ENCODE measurements around the gene MON2.

The MON2 gene

DNA sequence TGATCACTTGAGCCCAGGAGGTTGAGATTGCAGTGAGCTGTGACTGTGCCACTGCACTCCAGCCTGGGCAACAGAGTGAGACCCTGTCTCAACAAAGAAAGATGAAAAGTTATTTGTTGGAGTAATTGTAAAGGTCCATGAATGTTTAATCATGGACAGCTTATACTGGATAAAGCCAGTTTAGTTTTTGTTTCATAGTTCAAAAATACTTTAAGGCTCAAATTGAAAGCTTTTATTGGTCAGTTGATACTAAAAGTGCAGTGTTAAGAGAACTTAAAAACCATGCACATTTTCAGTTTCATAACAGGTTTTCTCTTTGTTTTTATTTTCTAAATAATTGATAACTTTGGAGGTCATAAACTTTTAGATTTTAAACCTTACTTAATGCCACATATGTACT is 108.4 kb downstream of the MON2 start:
- no peaks in the 10 kb centered on the region for H3K9me3 ChIP-seq (ENCODE audit: control insufficient read depth, insufficient read depth, low read length)
- no peak overlapping the region for H3K9ac ChIP-seq (ENCODE audit: low read depth, low read length)
- H3K36me3 ChIP-seq (ENCODE audit: control insufficient read depth, insufficient read depth, low read length) = no peaks in the 10 kb centered on the region
- no peaks in the 10 kb centered on the region for H3K4me1 ChIP-seq (ENCODE audit: control insufficient read depth, insufficient read depth, low read length)
- no peak overlapping the region for H3K4me3 ChIP-seq (ENCODE audit: low read depth, low read length)
- no peaks in the 10 kb centered on the region for H3K27me3 ChIP-seq (ENCODE audit: control insufficient read depth, insufficient read depth, low read length)

DNA sequence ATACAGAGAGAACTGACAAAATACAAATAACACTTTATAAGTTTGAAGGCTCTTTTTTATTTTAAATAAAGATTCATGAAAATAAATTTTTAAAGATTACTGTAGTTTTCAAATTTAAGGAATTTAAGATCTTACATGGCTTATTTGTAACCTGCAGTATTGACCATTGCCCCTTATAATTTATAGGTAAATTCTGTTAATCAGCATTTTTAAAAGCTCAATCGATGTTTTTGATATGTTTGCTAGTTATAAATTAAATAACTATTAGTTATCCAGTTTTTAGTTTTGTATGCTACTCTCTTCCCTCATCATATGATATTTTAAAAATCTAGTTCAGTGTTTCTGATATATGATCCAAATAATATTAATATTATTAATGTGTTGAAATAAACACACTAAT is 109.9 kb downstream of the MON2 start:
- H3K4me1 ChIP-seq (ENCODE audit: control insufficient read depth, insufficient read depth, low read length) = no peaks in the 10 kb centered on the region
- H3K9ac ChIP-seq (ENCODE audit: low read depth, low read length) = no peak overlapping the region
- H3K27me3 ChIP-seq (ENCODE audit: control insufficient read depth, insufficient read depth, low read length) = no peaks in the 10 kb centered on the region

DNA sequence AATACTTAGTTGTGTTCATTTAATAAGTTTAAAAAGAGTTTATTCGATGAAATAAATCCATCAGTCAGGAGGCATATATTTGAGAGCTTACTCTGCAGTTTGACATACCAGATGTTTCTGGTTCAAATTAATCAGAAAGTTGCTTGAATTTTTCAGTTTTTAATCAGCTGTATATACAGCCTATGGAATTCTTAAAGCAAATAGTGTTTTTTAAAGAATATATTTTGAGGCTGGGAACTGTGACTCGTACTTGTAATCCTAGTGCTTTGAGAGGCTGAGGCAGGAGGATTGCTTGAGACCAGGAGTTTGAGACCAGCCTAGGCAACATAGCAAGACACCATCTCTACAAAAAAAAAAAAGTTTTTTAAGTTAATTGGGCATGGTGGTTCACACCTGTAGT is 112.1 kb downstream of the MON2 start:
- Histone ChIP-seq H3K4me1 (ENCODE audit: control insufficient read depth, insufficient read depth, low read length) (no peaks in the 10 kb centered on the region), H3K9me3 (ENCODE audit: control insufficient read depth, insufficient read depth, low read length) (no peaks in the 10 kb centered on the region), H3K9ac (ENCODE audit: low read depth, low read length) (no peak overlapping the region), H3K27me3 (ENCODE audit: control insufficient read depth, insufficient read depth, low read length) (no peaks in the 10 kb centered on the region), H3K36me3 (ENCODE audit: control insufficient read depth, insufficient read depth, low read length) (no peaks in the 10 kb centered on the region), H3K4me3 (ENCODE audit: low read depth, low read length) (no peak overlapping the region)

More for the DNA sequence above, 109.9 kb downstream of the MON2 start:
- Histone ChIP-seq H3K9me3 (ENCODE audit: control insufficient read depth, insufficient read depth, low read length) (no peaks in the 10 kb centered on the region), H3K4me3 (ENCODE audit: low read depth, low read length) (no peak overlapping the region), H3K36me3 (ENCODE audit: control insufficient read depth, insufficient read depth, low read length) (no peaks in the 10 kb centered on the region)

GRCh38 chr12:62581288-62582064 is 114.8 kb downstream of the MON2 start:
- Histone ChIP-seq H3K27me3 (ENCODE audit: control insufficient read depth, insufficient read depth, low read length) (no peaks in the 10 kb centered on the region), H3K9me3 (ENCODE audit: control insufficient read depth, insufficient read depth, low read length) (no peaks in the 10 kb centered on the region), H3K4me3 (ENCODE audit: low read depth, low read length) (no peak overlapping the region), H3K4me1 (ENCODE audit: control insufficient read depth, insufficient read depth, low read length) (no peaks in the 10 kb centered on the region), H3K9ac (ENCODE audit: low read depth, low read length) (no peak overlapping the region), H3K36me3 (ENCODE audit: control insufficient read depth, insufficient read depth, low read length) (no peaks in the 10 kb centered on the region)

DNA sequence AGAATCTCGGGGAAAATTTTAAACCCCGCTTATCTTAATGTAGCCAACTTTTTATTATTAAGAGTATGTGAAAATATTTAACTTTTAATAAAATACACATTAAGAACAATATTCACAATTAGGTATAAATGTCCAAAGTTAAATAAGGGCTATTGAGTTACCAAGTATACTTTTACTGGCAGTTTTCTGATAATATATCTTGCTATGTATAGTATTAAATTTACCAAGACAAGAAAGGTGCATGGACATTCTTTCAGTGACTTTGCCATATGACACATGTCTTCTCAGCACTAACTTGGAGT is 115.4 kb downstream of the MON2 start:
- Histone ChIP-seq H3K27me3 (ENCODE audit: control insufficient read depth, insufficient read depth, low read length) (no peaks in the 10 kb centered on the region), H3K4me3 (ENCODE audit: low read depth, low read length) (no peak overlapping the region), H3K4me1 (ENCODE audit: control insufficient read depth, insufficient read depth, low read length) (no peaks in the 10 kb centered on the region), H3K9ac (ENCODE audit: low read depth, low read length) (no peak overlapping the region), H3K36me3 (ENCODE audit: control insufficient read depth, insufficient read depth, low read length) (no peaks in the 10 kb centered on the region), H3K9me3 (ENCODE audit: control insufficient read depth, insufficient read depth, low read length) (no peaks in the 10 kb centered on the region)

GRCh38 chr12:62584619-62585018 is 118.0 kb downstream of the MON2 start:
- peaks cover 3% of the 10 kb centered on the region for H3K4me1 ChIP-seq (ENCODE audit: control insufficient read depth, insufficient read depth, low read length)
- no peaks in the 10 kb centered on the region for H3K27me3 ChIP-seq (ENCODE audit: control insufficient read depth, insufficient read depth, low read length)
- H3K9me3 ChIP-seq (ENCODE audit: control insufficient read depth, insufficient read depth, low read length) = no peaks in the 10 kb centered on the region
- no peak overlapping the region for H3K9ac ChIP-seq (ENCODE audit: low read depth, low read length)
- no peak overlapping the region for H3K4me3 ChIP-seq (ENCODE audit: low read depth, low read length)
- H3K36me3 ChIP-seq (ENCODE audit: control insufficient read depth, insufficient read depth, low read length) = no peaks in the 10 kb centered on the region

DNA sequence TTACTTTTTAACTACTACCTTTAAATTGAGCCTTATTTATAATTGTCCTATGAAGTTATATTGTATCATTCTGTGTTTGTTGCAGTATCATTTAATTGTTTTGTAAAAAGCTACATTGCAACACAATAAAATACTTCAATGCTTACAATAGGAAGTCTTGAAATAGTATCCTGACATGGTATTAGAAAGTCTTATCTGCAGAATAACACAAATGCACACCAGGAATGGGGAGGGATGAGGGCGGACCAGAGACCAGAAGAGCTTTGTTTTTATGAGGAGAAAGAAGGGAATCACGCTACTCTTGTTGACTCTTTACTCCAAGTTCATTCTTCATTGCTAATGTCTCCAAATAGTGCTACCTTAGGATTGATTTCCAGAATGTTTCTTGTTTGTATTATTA is 120.2 kb downstream of the MON2 start:
- Histone ChIP-seq H3K36me3 (ENCODE audit: control insufficient read depth, insufficient read depth, low read length) (no peaks in the 10 kb centered on the region), H3K9ac (ENCODE audit: low read depth, low read length) (no peak overlapping the region)

GRCh38 chr12:62588916-62589315 is 122.3 kb downstream of the MON2 start:
- Histone ChIP-seq H3K4me3 (ENCODE audit: low read depth, low read length) (no peak overlapping the region), H3K36me3 (ENCODE audit: control insufficient read depth, insufficient read depth, low read length) (no peaks in the 10 kb centered on the region), H3K9ac (ENCODE audit: low read depth, low read length) (no peak overlapping the region), H3K4me1 (ENCODE audit: control insufficient read depth, insufficient read depth, low read length) (peaks cover 3% of the 10 kb centered on the region), H3K9me3 (ENCODE audit: control insufficient read depth, insufficient read depth, low read length) (no peaks in the 10 kb centered on the region), H3K27me3 (ENCODE audit: control insufficient read depth, insufficient read depth, low read length) (no peaks in the 10 kb centered on the region)

More for the DNA sequence above, 120.2 kb downstream of the MON2 start:
- no peaks in the 10 kb centered on the region for H3K27me3 ChIP-seq (ENCODE audit: control insufficient read depth, insufficient read depth, low read length)
- H3K9me3 ChIP-seq (ENCODE audit: control insufficient read depth, insufficient read depth, low read length) = no peaks in the 10 kb centered on the region
- no peak overlapping the region for H3K4me3 ChIP-seq (ENCODE audit: low read depth, low read length)
- H3K4me1 ChIP-seq (ENCODE audit: control insufficient read depth, insufficient read depth, low read length) = peaks cover 3% of the 10 kb centered on the region

- Histone ChIP-seq H3K27me3 (ENCODE audit: control insufficient read depth, insufficient read depth, low read length) (no peaks in the 10 kb centered on the region), H3K9ac (ENCODE audit: low read depth, low read length) (no peak overlapping the region), H3K4me1 (ENCODE audit: control insufficient read depth, insufficient read depth, low read length) (peaks cover 17% of the 10 kb centered on the region), H3K4me3 (ENCODE audit: low read depth, low read length) (no peak overlapping the region), H3K36me3 (ENCODE audit: control insufficient read depth, insufficient read depth, low read length) (no peaks in the 10 kb centered on the region), H3K9me3 (ENCODE audit: control insufficient read depth, insufficient read depth, low read length) (no peaks in the 10 kb centered on the region)
These were observed 130.6 kb downstream of the MON2 start for GRCh38 chr12:62597253-62597652.

- H3K4me1 ChIP-seq (ENCODE audit: control insufficient read depth, insufficient read depth, low read length) = peaks cover 17% of the 10 kb centered on the region
- no peaks in the 10 kb centered on the region for H3K27me3 ChIP-seq (ENCODE audit: control insufficient read depth, insufficient read depth, low read length)
- H3K9ac ChIP-seq (ENCODE audit: low read depth, low read length) = no peak overlapping the region
- H3K9me3 ChIP-seq (ENCODE audit: control insufficient read depth, insufficient read depth, low read length) = no peaks in the 10 kb centered on the region
- H3K36me3 ChIP-seq (ENCODE audit: control insufficient read depth, insufficient read depth, low read length) = no peaks in the 10 kb centered on the region
- H3K4me3 ChIP-seq (ENCODE audit: low read depth, low read length) = no peak overlapping the region
These were observed 132.2 kb downstream of the MON2 start for GRCh38 chr12:62598846-62599245.

- Histone ChIP-seq H3K36me3 (ENCODE audit: control insufficient read depth, insufficient read depth, low read length) (no peaks in the 10 kb centered on the region), H3K9me3 (ENCODE audit: control insufficient read depth, insufficient read depth, low read length) (no peaks in the 10 kb centered on the region), H3K4me3 (ENCODE audit: low read depth, low read length) (no peak overlapping the region), H3K27me3 (ENCODE audit: control insufficient read depth, insufficient read depth, low read length) (no peaks in the 10 kb centered on the region), H3K4me1 (ENCODE audit: control insufficient read depth, insufficient read depth, low read length) (peaks cover 18% of the 10 kb centered on the region), H3K9ac (ENCODE audit: low read depth, low read length) (no peak overlapping the region)
These were observed 133.3 kb downstream of the MON2 start for GRCh38 chr12:62599854-62600437.

DNA sequence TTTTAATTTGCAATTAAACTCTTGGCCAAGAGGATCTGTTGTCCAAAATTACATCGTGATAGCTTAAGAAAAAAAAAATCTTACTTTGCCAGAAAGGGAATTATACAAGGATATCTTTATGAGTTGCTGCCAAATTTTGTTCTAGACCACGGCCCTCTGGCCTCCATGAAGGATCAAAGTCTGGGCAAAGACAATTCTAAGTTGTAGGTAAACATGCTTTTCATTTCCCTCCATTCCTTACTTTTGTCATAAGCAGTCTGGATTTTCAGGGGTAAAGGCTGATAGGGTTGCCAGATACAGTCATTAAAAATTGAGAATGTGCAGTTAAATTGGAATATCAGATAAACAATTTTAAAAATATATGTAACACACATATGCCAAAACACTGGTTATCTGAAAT is 135.1 kb downstream of the MON2 start:
- H3K4me3 ChIP-seq (ENCODE audit: low read depth, low read length) = peak overlapping the region; percentile 83
- H3K9me3 ChIP-seq (ENCODE audit: control insufficient read depth, insufficient read depth, low read length) = no peaks in the 10 kb centered on the region
- peak overlapping the region; percentile 97 for H3K9ac ChIP-seq (ENCODE audit: low read depth, low read length)
- no peaks in the 10 kb centered on the region for H3K27me3 ChIP-seq (ENCODE audit: control insufficient read depth, insufficient read depth, low read length)
- H3K36me3 ChIP-seq (ENCODE audit: control insufficient read depth, insufficient read depth, low read length) = no peaks in the 10 kb centered on the region
- peaks cover 20% of the 10 kb centered on the region for H3K4me1 ChIP-seq (ENCODE audit: control insufficient read depth, insufficient read depth, low read length)

Measured in iPS-15b (cell line).